Liver (tissue), 9 donors: ENCODE results near the gene DHDH. TPM values are rescaled to one million over a fixed set of nuclear protein-coding genes. Genes with fewer than 3 reads are reported as not detected.

Experiments
- DNase-seq: peaks from one replicate; pipeline ENCODE4 v3.0.0-alpha.2; 2017; ENCODE audit warnings: low spot score
- H3K27ac ChIP-seq, 2 donors: one replicate each; pipeline ENCODE4 v1.7.0; 2013; ENCODE audit warnings: inconsistent platforms in 2 of 2, low read length in 2 of 2, control low read depth in 1 of 2, low read depth in 1 of 2, mild to moderate bottlenecking in 1 of 2
- H3K27me3 ChIP-seq, 4 donors: one replicate each; pipeline versions ENCODE4 v1.6.1 to v1.7.0; 2013; ENCODE audit warnings: low read length in 3 of 4, inconsistent platforms in 1 of 4, mild to moderate bottlenecking in 1 of 4, moderate library complexity in 1 of 4; ENCODE audit not compliant: control insufficient read depth in 4 of 4, insufficient read depth in 4 of 4
- H3K36me3 ChIP-seq, 4 donors: one replicate each; pipeline versions ENCODE4 v1.6.1 to v1.7.0; 2013; ENCODE audit warnings: low read length in 3 of 4, mild to moderate bottlenecking in 3 of 4, low read depth in 1 of 4, moderate library complexity in 1 of 4; ENCODE audit not compliant: control insufficient read depth in 4 of 4, insufficient read depth in 3 of 4
- H3K4me1 ChIP-seq, 4 donors: one replicate each; pipeline versions ENCODE4 v1.6.1 to v1.7.0; 2013; ENCODE audit warnings: low read length in 3 of 4, mild to moderate bottlenecking in 3 of 4, moderate library complexity in 1 of 4; ENCODE audit not compliant: control insufficient read depth in 4 of 4, insufficient read depth in 4 of 4
- H3K4me3 ChIP-seq, 3 donors: one replicate each; pipeline versions ENCODE4 v1.6.1 to v1.7.0; 2013; ENCODE audit warnings: low read length in 3 of 3, control low read depth in 1 of 3, low read depth in 1 of 3, mild to moderate bottlenecking in 1 of 3
- H3K9ac ChIP-seq, 2 donors: one replicate each; pipeline ENCODE4 v1.7.0; 2013; ENCODE audit warnings: low read length in 2 of 2, mild to moderate bottlenecking in 2 of 2, moderate library complexity in 2 of 2, control low read depth in 1 of 2, low read depth in 1 of 2
- H3K9me3 ChIP-seq, 4 donors: one replicate each; pipeline versions ENCODE4 v1.6.1 to v1.7.0; 2013; ENCODE audit warnings: low read length in 3 of 4; ENCODE audit not compliant: control insufficient read depth in 4 of 4
- CTCF ChIP-seq: fragments of 150-350 bp; IDR thresholded peaks from 2 replicates; pipeline ENCODE4 v1.5.1; 2017; ENCODE audit warnings: improper control_type of control experiment, low read depth, low read length; ENCODE audit not compliant: missing input control
- EGR1 ChIP-seq, 2 donors: IDR thresholded peaks; 2 replicates each; pipeline ENCODE4 v1.6.1; 2016 to 2018; ENCODE audit warnings: antibody characterized with exemption in 2 of 2, low read depth in 2 of 2
- FOXA1 ChIP-seq: IDR thresholded peaks from 2 replicates; pipeline ENCODE4 v1.6.1; 2016; ENCODE audit warnings: antibody characterized with exemption
- HNF4A ChIP-seq, 2 donors: conservative IDR thresholded peaks; 2 replicates each; pipeline ENCODE4 v1.6.1; 2016; ENCODE audit warnings: antibody characterized with exemption in 2 of 2, mild to moderate bottlenecking in 2 of 2
- JUND ChIP-seq, 2 donors: IDR thresholded peaks; 2 replicates each; pipeline ENCODE4 v1.6.1; 2016; ENCODE audit warnings: antibody characterized with exemption in 2 of 2
- MAX ChIP-seq: IDR thresholded peaks from 2 replicates; pipeline ENCODE4 v1.6.1; 2016; ENCODE audit warnings: antibody characterized with exemption
- RAD21 ChIP-seq, 2 donors: IDR thresholded peaks; 2 replicates each; pipeline ENCODE4 v1.6.1; 2016; ENCODE audit warnings: antibody characterized with exemption in 2 of 2, mild to moderate bottlenecking in 2 of 2
- REST ChIP-seq: IDR thresholded peaks from 2 replicates; pipeline ENCODE4 v1.6.1; 2016; ENCODE audit warnings: antibody characterized with exemption, mild to moderate bottlenecking
- RXRA ChIP-seq, 2 donors: IDR thresholded peaks; 2 replicates each; pipeline ENCODE4 v1.6.1; 2017 to 2018; ENCODE audit warnings: antibody characterized with exemption in 2 of 2, mild to moderate bottlenecking in 1 of 2
- SP1 ChIP-seq: IDR thresholded peaks from 2 replicates; pipeline ENCODE4 v1.6.1; 2018; ENCODE audit warnings: antibody characterized with exemption, mild to moderate bottlenecking
- TAF1 ChIP-seq: conservative IDR thresholded peaks from 2 replicates; pipeline ENCODE4 v1.6.1; 2016; ENCODE audit warnings: antibody characterized with exemption, mild to moderate bottlenecking
- YY1 ChIP-seq: IDR thresholded peaks from 2 replicates; pipeline ENCODE4 v1.6.1; 2016; ENCODE audit warnings: antibody characterized with exemption, mild to moderate bottlenecking
- ZBTB33 ChIP-seq: IDR thresholded peaks from 2 replicates; pipeline ENCODE4 v1.6.1; 2016; ENCODE audit warnings: antibody characterized with exemption
- WGBS: extraction: QIAGEN DNeasy Blood & Tissue Kit; methylation state at CpG from one replicate; pipeline ENCODE4 v1.1.7; 2013; 5-methylcytosine and 5-hydroxymethylcytosine counted together
- polyA plus RNA-seq, 2 donors: library from polyadenylated mRNA; stranded (reverse) in 1 of 2; unstranded in 1 of 2; fragments of 200-250 nt in 1 of 2; fragments of >200 nt in 1 of 2; fragmentation: Nextera tagmentation in 1 of 2; extraction: Ambion mirVana in 1 of 2; gene quantifications; one replicate each; pipeline versions ENCODE4 v1.2.1 to v1.2.3, GENCODE V29; 2013 to 2015
- total RNA-seq, 2 donors: library from RNA; depleted of rRNA; stranded (reverse); fragments of >200 nt; gene quantifications; one replicate each; pipeline ENCODE4 v1.2.3, GENCODE V29; 2014
- donor health status: healthy.
- donor health status: healthy.
- donor health status: healthy.
- donor health status: healthy.
- donor health status: healthy.

The DHDH gene
- total and polyA plus RNA-seq, 4 donors: 0.16 to 1.3 TPM; not detected in 2

GRCh38 chr19:48945817-48946216 lies 12.3 kb downstream of the DHDH start:
- 93% methylated on average over 2 of the region's 2 CpGs for WGBS
- H3K27ac ChIP-seq: no peak overlapping the region
- no peaks in the 10 kb centered on the region for H3K4me1 ChIP-seq
- H3K36me3 ChIP-seq: no peaks in the 10 kb centered on the region
- no peak overlapping the region for H3K9ac ChIP-seq
- no peak overlapping the region for H3K4me3 ChIP-seq
- H3K9me3 ChIP-seq: no peaks in the 10 kb centered on the region
- TF ChIP-seq RAD21 (IDR thresholded peaks at IDR 0.05): no peak
- TF ChIP-seq EGR1 (IDR thresholded peaks at IDR 0.05; ENCODE audit: low read depth in 2 of 2): no peak
- no peak for TF ChIP-seq SP1
- no peak for TF ChIP-seq YY1
- TF ChIP-seq JUND (IDR thresholded peaks at IDR 0.05): no peak
- TF ChIP-seq RXRA (IDR thresholded peaks at IDR 0.05): no peak
- TF ChIP-seq TAF1: no peak
- TF ChIP-seq REST: no peak
- no peak for TF ChIP-seq CTCF
- no peak for TF ChIP-seq ZBTB33
- no peak for TF ChIP-seq MAX
- DNase-seq: no peak
- no peaks in the 10 kb centered on the region for H3K27me3 ChIP-seq

GRCh38 chr19:48946463-48947257 lies 13.2 kb downstream of the DHDH start:
- Histone ChIP-seq H3K9me3 (no peaks in the 10 kb centered on the region), H3K27ac (no peak overlapping the region), H3K36me3 (no peaks in the 10 kb centered on the region), H3K9ac (no peak overlapping the region), H3K4me3 (no peak overlapping the region), H3K27me3 (no peaks in the 10 kb centered on the region), H3K4me1 (no peaks in the 10 kb centered on the region)
- no peak for DNase-seq
- 87% methylated on average over 9 of the region's 9 CpGs for WGBS
- no peak for TF ChIP-seq HNF4A (conservative IDR thresholded peaks at IDR 0.05)
- no peak for TF ChIP-seq FOXA1
